CD4-positive, alpha-beta T cell treated with Interleukin-4 for 4 hours (primary cell): ENCODE measurements around the gene USP34.
"Not testable (repeated sequence)": the region's sequence is repeated elsewhere in the genome, so short reads cannot be mapped to it uniquely, and the experiment has no call there.

Source experiments
- DNase-seq: peaks from one replicate; pipeline ENCODE4 v3.0.0-alpha.2; 2020

USP34 gene

DNA sequence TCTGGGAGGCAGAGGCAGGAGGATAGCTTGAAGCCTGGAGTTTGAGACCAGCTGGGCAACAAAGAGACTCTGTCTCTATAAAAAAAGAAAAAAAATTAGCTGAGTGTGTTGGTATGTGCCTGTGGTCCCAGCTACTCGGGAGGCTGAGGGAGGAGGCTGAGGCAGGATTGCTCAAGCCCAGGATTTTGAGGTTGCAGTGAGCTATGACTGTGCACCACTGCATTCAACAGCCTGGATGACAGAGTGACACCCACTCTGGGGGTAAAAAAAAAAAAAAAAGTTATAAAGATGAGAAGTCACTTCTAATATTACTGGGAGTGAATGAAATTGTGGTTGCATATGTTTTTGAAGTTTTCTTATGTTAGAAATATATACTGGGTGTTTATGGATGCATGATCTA lies 237.3 kb downstream of the USP34 start:
- no peak for DNase-seq

DNA sequence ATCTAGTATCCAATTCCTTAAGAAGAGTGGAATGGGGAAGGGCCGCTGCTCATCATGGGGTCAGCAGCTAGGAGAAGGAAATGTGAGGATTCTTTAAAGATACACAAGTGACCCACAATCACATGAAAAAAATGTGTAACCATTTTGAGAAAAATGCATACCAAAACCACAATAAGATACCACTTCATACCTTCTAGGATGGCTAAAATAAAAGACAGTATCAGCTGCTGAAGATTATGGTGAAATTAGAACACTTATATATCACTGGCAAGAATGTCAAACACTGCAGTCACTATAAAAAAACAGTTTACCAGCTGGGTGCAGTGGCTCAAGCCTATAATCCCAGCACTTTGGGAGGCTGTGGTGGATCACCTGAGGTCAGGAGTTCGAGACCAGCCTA lies 241.0 kb downstream of the USP34 start:
- DNase-seq = no peak

DNA sequence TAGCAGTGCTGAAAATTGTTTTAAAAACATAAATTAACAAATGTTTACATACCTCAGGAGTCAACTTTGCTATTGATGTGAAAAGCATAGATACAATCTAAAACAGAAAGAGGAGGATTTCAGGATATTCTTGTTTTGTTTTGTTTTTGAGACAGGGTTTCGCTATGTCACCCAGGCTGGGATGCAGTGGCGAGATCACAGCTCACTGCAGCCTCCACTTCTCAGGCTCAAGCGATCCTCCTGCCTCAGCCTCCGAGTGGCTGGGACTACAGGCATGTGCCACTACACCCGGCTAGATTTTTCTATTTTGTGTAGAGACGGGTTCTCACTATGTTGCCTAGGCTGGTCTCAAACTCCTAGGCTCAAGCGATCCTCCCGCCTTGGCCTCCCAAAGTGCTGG lies 248.3 kb downstream of the USP34 start:
- no peak for DNase-seq

DNA sequence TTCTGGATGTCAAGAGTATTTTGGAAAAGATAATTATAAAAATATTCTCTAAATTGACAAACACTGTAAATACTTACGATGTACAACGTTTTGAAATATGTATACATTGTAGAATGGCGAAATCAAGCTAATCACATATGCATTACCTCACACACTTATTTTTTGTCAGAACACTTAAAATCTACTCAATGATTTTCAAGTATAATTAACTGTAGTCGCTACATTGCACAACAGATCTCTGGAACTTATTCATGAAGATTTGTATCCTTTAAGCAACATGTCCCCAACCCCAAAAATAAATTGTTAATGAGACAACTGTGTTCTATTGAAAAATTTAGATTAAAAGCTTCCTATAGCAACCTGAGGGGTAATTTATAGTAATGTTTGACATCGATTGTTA lies 249.1 kb downstream of the USP34 start:
- no peak for DNase-seq

DNA sequence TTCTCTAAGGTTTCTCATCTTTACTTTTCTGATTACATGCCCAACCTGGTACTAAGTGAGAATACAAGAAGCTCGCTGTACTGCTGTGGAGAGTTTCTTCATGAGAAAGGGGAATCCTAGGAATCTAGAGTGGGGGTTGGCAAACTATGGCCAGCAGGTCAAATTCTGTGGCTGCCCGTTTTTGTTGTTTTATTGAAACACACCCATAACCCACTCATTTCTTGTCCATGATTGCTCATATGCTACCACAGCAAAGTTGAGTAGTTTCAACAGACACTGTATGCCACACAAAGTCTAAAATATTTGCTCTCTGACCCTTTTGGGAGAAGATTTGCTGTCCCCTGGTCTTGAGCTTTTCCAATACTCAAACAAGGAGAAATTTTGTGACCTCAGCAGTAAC lies 250.1 kb downstream of the USP34 start:
- DNase-seq = no peak

DNA sequence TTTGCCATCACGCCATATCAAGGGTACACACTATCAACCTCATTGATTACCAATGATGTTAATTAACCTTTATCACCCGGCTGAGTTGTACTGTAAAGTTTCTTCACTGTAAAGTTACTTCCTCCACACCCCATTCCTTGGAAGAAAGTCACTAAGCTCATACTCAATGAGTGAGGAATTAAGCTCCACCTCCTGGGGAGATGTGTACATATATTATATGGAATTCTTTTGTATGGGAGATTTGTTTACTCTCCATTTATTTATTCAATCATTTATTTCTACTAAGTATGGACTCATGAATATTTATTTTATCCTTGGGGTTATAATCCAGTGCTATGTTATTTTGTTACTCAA lies 252.1 kb downstream of the USP34 start:
- no peak for DNase-seq

DNA sequence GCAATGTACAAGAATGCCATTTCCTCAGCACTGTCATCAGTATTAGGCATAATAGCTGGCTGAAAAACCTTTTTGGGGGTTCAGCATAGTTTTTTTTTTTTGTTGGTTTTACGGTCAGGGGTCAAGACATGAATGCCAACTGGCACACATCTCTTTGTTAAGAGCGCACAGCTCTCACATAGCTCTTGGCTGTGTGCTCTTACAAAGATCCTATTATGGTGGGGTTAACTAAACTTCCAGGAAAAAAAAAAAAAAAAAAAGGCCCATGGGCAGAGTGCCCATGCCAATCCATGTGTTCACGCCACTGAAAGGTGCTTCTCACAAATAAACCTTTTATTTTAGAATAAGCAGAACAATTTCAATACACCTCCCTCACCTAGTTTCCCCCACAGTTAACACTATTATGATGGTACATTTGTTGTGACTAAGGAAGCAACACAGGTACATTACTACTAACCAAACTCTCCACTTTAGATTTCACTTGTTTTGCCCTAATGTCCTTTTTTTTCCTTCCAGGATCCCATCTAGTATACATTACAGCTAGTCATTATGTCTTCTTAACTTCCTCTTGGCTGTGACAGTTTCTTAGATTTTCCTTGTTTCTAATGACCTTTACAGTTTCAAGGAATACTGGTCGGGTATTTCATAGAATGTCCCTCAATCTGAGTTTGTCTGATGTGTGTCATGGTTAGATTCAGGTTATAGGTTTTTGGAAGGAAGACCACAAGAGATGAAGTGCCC lies 252.6 kb downstream of the USP34 start:
- no peak for DNase-seq

DNA sequence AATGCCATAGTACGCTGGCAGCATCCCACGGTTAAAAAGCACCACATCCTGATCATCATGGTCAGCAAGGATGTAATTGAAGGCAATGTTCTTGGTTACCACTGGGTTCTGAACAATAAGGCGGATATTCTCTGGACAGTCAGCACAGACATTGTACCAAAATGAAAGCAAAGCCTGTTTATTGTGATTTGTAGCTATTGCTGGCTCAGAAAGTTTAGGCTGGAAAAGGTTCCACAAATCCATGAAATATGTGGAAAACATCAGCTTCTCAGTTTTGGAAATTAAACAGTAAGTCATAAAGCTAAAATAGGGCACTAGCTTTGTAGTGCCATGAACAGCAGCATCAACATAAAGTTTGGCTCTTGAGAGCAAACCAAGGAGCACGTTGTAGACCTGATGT lies 256.7 kb downstream of the USP34 start:
- DNase-seq = no peak

DNA sequence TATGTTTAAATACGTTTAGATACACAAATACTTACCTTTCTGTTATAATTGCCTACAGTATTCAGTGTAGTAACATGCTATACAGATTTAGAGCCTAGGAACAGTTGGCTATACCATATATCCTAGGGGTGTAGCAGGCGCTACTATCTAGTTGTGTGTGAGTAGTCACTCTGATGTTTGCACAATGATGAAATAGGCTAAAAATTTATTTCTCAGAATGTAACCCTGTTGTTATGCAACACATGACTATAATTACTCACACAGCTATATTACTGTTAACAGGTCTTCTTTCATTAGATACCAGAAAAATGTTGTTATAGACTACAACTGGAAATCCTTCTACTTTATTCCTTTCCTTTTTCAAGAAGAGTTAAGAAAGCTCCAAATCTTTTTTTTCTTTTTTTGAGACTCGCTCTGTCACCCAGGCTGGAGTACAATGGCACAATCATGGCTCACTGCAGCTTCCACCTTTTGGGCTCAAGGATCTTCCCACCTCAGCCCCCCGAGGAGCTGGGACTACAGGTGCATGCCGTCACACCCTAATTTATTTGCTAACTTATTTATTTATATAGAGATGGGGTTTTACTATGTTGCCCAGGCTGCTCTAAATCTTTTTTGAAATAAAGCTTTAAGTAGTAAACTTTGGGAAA lies 260.4 kb downstream of the USP34 start:
- DNase-seq = no peak

DNA sequence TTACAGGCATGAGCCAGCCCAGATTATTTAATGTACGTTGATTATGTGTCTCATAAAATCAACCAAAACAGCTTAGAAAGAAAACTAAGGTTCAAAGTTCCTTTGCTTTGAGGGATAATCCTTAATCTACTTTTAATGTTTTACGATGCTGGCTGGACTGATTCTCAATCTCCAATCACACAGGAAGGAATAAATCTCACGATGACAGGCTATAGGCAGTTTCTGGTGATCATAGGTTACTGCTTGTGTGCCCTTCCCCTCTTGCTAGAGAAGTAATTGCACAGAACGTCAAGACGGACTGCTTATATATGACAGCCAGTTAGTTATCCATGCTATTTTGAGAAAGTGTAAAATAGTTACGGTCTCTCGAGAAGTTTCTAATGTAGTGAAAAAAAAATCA lies 265.8 kb downstream of the USP34 start:
- DNase-seq = no peak

DNA sequence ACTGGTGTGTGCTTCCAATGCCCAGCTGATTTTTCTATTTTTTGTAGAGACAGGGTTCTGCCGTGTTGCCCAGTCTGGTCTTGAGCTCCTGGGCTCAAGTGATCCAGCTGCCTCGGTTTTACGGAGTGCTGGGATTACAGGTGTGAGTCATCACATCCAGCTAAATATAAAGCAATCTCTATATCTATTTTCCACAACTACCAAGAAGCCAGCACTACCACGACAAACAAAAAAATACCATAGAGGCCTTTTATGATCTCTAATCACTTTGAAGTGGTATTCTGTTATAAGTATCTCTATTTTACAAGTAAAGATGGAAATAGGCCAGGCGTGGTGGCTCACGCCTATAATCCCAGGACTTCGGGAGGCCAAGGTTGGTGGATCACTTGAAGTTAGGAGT lies 274.2 kb downstream of the USP34 start:
- DNase-seq = no peak

DNA sequence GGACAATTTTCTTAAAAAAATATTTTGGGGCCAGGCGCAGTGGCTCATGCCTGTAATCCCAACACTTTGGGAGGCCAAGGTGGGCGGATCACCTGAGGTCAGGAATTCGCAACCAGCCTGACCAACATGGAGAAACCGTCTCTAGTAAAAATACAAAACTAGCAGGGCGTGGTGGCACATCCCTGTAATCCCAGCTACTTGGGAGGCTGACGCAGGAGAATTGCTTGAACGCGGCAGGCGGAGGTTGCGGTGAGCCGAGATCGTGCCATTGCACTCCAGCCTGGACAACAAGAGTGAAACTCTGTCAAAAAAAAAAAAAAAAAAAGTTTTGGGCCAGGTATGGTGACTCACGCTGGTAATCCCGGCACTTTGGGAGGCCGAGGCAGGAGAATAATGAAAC lies 276.2 kb downstream of the USP34 start:
- not testable (repeated sequence) for DNase-seq

DNA sequence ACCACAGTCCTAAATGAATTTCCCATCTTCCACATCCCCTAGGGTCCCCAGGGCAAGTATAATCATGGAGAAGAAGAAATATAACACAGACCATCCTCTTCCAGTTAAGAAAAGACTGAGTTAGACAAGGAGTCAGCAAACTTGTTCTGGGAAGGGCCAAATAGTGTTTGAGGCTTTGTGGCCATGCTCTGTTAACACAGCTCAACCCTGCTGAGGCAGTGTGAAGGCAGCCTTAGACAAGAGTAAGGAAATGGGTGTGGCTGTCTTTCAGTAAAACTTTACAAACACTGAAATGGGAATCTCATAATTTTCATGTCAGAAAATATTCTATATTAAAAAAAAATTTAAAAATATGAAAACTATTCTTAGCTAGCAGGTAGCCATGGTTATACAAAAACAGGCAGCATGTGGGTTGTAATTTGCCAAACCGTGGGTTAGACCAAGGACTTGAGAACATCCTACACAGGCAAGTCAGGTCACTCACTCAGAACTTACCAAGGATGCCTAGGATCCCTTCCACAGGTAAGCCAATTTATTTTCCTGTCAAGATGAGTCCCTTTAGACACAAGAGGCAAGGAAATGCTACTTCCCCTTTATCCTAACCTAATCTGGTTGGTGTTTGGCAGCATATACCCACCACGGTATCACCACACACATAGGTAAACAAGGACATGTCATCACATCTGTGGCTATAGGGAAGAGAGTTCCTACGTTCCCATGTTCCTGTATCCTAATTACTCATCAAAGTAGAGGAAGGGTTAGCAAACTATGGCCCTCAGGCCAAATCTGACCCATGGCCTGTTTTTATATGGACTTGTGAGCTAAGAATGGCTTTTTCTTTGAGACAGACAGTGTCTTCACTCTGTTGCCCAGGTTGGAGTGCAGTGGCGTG lies 277.0 kb downstream of the USP34 start:
- DNase-seq = peak; percentile 33

DNA sequence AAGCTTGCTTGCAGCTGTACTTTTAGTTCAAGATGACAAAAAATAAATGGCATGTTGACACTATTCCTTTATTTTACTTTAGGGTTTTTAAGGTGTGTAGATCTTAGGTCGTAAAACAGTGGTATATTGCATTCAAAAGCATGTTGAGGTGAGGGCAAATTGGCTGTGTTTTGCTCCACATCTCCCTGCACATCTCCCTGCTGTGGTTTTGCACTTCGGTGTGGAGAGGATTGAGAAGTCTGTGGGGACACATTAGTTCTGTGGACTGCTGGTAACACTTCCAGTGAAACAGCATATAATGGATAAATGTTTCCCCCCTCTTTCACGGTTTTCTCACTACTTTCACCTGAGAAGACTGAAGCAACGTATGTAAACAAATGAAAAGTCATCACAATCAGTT lies 283.8 kb downstream of the USP34 start:
- DNase-seq = no peak

DNA sequence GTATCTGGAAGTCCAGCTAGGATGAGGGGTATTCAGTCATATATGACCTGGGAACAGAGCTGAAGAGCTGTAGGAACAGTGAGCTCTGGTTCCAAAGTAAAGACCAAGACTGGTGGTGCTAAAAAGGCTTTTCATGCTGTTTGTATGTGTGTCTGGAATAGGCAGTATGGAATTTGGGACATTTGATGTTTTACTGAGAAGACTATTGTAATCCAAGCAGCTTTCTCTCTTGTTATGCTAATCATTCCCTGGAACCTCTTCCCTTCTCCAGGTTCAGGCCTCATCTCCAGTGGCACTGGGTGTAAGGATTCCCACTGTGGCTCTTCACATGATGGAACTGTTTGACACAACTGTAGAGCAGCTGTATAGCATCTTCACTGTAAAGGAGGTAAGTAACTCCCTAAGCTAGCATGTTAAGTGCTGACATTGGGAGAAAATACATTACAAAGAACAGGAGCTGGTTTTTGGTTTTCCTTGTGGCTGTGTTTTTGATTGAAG lies 285.6 kb downstream of the USP34 start:
- no peak for DNase-seq

DNA sequence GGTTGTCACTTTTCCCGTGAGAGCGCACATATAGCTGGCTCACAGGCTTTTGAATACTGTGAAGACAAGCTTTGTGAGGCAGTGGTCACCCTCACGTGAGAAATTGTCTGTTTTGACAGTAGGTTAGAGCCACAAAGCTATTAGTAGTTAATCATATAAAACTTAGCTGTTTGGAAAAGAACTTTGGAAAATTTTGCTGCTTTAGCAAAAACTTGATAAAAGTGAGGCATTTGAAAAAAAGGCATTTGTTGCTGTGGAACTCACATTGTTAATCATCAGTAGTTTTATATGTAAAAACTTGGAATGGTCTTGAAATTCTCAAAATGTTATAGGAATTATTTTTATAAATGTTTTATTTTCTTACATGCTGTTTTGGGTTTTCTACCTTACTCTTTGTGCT lies 286.6 kb downstream of the USP34 start:
- no peak for DNase-seq

DNA sequence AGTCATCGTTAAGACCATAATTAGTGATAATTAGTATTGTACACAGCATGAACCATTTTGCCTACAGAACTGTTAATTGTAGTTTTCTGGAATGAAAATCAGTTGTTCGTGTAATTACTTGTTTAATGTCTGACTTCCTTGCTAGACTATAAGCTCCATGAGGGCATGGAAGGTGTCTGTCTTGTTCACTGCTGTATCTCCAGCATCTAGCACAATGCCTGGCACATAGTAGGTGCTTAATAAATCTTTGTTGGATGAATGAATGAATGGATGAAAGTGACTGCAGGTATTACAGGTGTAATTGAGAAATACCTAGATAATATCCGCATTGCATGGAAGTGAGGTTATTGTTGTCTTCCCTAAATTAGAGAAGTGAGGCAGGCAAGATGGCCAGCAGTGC lies 287.1 kb downstream of the USP34 start:
- no peak for DNase-seq

DNA sequence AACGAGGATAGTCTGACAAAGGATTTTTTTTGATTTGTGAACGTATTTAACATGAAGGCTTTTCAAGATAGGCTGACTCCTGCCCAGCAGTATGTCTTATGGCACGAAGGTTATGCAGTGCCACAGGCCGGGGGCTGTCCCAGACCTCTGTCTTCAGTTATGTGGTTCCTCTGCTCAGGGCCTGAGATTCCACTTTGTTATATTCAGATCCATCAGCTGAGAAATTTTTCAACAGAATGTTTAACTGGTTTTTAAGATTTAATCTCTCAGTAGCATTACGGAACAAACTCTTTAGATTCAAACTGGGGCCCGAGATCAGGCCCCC lies 288.9 kb downstream of the USP34 start:
- no peak for DNase-seq

DNA sequence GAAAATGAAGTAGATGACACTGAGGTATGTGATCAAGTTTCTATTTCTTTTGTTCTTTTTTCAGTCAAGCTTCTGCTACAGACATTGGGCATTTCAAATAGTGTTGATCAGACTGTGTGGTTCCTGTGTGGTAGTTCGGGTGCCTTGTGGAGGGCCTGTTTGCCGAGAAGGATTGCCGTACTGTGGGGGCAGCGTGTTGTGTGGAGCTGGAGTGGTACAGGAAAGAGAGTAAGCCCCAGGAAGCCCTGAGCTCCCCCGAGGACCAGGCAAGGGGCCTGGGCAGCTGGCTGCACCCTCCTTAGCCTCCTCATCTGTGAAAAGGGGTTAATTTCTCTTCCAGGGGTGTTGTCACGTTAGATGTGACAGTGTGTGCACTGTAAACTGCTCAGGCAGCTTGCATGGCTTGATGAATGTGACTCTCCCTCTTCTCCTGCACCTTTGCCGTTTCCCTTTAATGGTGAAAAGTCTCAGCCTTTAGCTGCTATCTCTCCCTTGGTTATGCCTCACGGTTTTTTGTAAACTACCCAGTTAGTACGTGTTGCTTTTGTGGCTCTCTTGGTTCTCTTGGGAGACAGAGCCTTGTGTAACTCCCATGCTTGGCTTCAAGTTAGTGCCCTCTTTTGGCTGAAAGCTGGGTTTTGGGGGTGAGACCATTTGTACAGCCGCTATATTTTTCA lies 289.4 kb downstream of the USP34 start:
- no peak for DNase-seq

DNA sequence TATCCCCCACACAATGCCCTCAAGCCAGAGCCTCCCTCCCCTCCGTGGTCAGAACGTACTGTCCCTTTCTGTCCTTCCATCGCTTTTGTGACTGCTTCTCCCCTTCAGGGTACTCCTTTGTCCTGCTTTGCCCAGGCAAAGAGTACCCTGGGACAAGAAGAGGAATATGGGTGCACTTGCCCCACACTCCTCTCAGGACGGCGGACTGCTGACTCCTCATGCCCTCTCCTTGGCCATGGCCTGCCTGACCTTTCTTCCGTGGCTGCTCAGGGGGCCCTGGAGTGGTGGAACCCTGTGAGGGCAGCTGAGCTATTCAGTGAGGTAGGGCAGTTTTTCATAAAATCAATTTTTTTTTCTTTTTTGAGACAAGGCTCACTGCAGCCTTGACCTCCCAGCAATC lies 290.2 kb downstream of the USP34 start:
- DNase-seq = no peak

DNA sequence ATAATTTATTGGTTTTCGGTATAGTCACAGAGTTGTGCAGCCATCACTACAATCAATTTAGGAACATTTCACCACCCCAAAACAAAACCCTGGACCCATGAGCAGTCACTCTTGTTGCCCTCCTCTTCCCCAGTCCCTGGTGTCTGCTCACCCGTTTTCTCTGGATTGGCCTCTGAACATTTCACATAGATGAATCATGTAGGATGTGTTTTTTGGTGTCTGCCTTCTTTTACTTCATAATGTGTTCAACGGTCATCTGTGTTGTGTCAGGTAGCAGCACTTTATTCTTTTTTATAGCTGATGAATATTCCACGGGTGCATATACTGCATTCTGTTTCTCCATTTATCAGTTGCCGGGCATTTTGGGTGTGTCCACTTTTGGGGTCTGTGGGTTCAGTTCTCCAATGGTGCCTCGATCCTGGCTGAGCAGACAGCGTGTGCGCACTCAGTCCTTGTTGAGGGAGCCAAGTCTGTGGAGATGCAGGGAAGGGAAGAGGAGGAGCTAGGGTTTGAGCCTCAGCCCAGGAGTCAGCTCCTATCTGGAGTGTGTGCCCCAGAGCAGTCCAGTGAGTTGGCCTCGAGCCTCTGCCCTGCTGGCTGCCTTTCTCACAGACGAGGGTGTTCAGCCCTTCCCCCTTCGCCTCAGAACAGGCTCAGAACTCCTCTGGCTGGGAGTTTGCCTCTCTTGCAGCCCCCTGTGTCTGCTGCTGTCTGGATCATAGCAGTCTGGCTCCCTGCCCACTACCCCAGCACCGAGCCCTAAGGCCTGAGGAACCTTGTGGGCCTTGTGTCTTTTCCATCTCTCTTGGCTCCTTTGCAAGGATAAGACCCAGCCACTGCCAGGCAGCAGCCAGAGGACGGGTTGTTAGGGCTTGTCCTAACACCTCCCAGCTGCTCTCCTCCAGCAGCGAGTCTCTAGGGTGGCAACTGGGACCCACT lies 290.9 kb downstream of the USP34 start:
- DNase-seq = no peak
